ACHN (cell line): ENCODE data around the gene ST8SIA6.
"Not testable (repeated sequence)": the region's sequence is repeated elsewhere in the genome, so short reads cannot be mapped to it uniquely, and the experiment has no call there.

ENCODE experiments used
- DNase-seq: peaks from one replicate; pipeline ENCODE4 v3.0.0-alpha.2; 2015
- in situ Hi-C: cut with HindIII; loops from 2 replicates; pipeline ENCODE4 v1.10.0; 2017; ENCODE audit warnings: low sequenced_read_pairs, low pct_ligation_motif_present, low pct_unique_long_range_greater_than_20kb

Gene ST8SIA6

DNA sequence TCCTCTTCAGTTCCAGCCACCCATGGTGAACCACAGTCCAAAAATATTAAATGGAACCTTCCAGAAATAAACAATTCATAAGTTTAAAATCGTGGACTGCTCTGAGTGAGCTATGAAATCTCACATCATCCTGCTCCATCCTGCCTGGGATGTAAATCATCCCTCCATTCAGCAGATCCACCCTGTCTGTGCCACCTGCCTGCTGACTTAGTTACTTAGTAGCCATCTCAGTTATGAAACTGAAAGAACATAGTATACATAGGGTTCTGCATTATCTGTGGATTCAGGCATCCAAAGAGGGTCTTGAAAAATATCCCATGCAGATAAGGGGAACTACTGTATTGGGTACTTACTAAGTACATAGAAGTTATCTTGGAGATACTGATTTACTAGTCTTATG, 89.0 kb downstream of the ST8SIA6 start:
- no peak for DNase-seq
- in situ Hi-C loops = no loop called here

DNA sequence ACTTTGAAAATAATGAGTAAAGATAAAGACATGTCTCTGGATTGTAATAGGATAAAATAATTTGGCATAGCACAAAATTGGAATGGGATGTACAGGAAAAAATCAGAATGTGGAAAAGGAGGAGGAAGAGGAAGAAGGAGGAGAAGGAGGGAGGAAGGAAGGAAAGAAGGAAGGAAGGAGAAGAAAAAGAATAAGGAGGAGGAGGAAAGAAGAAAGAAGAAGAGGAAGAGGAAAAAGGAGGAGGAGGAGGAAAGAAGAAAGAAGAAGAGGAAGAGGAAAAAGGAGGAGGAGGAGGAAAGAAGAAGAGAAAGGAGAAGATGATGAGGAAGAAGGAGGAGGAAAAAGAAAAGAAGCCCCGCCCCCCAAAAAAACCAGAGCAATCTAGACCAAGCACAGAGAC, 95.9 kb downstream of the ST8SIA6 start:
- no peak for DNase-seq
- in situ Hi-C loops = no loop called here

DNA sequence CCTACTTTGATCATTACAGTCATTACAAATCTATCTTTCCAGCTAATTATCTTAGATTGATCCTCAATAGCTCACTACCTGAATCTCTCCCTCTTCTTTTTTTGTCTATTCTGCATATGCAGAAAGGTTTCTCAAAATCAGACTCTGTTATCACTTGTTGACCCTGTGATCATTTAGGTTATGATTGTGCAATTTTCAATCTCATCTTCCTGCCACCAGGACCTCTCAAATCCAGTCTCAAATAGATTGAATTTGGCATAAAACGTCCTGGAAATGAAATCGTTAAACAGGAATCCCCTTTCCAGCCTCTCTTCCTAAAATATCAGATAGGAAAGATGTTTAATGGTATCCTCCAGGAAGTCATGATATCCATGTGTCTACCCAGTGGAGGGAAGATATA, 96.6 kb downstream of the ST8SIA6 start:
- in situ Hi-C loops = no loop called here
- no peak for DNase-seq

DNA sequence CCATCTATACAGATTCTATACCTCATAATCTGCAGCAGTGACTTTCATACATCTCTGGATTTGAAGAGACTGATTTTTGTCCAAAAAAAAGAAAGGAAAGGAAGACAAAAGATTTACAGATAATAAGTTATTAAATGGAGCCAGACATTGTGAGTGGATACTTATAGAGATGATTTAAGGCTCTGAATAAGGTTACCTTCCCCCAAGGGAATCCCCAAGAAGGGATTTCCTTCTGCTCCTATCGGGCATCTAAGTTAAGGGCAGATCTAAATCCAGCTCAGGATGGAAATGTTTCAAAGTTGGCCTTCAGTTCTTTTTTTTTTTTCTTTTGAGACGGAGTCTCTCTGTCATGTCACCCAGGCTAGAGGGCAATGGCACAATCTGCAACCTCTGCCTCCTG, 97.6 kb downstream of the ST8SIA6 start:
- in situ Hi-C loops = no loop called here
- DNase-seq = no peak

DNA sequence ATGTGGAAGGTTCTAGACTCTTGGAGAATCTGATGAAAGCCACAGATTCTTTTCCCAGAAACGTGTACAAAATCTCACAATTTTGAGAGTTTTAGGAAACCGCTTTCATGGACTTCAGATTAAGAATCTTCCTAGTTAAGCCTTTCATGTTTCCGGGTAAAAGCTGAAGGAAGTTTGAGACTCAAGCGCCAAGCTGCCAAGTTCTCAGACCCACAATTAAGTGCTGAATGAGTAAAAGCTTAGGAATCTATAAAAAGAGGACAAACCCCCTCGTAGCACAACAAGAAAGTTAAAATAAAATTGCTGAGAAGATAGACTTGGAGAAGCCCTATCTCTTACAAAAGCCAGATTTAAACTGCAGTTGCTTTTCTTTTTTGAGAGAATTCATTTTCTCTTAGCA, 99.6 kb downstream of the ST8SIA6 start:
- in situ Hi-C loops = no loop called here
- DNase-seq = no peak

DNA sequence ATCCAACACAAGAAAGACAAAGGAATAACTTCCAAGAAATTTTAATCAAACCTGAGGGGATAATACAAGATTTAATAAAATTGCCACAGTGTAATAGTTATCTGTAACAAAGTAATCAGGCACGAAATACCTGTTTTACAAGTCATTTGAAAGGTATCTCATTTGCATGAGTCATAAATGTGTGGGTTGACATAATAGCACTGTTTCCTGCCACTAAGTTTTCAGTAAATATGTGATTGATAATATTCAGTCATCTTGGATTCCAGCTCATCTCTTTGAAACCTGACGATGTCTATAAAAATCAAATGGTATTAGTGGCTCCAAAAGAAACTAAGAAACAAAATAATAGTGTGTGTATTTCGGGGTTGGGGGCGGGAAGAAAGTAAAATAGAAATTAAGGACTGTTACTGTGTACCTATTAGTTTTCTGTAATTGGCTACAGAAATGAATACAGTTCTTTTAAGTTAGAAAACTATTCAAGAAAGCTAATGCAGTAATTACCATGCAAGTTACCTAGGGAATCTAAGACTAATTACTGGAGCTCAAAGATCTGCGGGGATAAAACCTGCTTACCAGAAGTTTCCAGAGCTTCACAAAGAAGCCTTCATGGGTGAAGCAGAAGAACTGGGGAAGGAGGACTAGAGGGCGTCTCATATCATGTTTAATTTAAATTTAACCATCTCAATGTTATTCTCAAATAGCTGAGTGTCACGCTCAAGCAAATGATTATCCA, 100.7 kb downstream of the ST8SIA6 start:
- in situ Hi-C loops = no loop called here
- no peak for DNase-seq

DNA sequence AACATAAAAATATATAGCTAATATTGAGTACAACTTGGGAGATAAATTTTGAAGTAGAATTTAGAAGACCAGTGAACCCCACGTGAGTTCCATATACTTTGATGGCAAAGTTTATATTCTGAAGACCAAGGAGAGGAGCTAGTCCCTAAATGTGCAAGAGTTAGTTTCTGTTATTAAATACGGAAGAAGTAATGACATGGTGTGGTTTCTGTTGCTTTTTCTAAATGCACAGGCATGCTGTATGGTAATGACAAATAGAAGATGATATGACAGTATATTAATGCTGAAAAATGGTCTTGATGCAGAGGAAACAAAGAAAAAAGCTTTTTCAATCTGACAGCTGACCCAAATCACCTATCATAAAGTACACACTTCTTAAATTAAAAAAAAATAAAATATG, 101.8 kb downstream of the ST8SIA6 start:
- DNase-seq = no peak
- in situ Hi-C loops = no loop called here

DNA sequence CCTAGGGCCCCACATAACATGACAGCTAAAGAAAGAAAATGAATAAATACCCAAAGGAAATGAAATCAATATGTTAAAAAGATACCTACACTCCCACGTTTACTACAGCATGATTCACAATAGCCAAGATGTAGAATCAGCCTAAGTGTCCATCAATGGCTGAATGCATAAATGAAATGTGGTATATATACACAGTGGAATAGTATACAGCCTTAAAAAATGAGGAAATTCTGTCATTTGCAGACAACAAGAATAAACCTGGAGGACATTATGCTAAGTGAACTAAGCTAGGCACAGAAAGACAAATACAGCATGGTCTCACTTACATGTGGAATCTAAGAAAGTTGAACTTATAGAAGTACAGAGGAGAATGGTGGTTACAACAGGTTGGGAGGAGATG, 102.9 kb downstream of the ST8SIA6 start:
- in situ Hi-C loops = no loop called here
- no peak for DNase-seq

DNA sequence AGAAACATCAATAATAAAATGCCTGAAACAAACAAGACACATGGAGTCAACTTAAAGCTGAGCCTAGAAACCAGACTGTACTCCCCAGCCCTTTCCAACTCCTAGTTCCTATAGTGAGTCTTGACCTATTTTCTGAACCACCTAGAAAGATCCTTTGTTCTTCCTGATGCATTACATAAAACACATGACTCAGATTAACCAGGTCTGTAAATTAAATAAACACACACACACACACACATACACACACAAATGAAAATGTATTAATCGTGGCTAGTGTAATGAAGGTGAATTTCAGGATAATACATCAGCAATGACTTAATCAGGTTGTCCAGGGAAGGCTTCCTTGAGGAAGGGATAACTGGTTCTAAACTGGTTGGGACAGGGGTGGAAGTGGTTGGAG, 104.7 kb downstream of the ST8SIA6 start:
- DNase-seq = no peak
- in situ Hi-C loops = no loop called here

DNA sequence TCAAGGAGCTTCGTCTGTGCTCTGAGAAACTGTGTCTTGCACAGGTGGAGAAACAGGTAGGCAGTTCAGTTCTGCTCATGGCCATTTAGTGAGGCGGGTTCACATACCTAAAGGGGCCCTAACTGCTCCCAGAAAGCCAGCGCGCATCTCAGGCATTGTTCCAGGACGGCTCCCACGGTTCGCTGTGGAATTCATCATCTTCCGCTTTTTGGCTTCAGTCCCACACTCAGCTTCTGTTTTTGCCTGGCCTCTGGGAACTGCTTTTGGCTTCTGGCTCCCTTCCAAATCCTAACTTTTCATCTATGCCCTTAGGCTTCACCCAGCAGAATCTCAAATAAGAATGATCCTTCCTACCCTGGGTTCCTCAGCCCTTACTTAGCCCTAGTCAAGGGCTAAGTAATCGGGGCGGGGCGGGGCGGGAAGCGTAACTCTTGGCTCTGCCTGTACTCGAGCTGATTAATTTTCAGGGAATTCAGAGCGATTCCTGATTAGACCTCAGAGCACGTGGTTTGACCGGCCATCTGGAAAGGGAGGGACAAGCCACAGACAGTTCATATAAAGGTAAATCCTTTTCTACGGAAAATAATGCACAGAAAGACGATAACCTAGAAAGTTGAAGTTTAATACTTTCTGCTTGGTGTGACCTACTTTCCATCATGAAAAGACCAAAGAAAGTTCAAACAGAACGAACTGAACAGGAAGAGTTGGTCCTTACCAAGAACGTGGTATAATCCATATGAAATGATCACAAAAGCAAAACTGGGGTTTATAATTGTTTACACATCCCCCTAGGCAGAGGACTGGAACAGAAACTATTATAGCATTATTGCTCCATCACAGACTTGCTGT, 105.7 kb downstream of the ST8SIA6 start:
- no peak for DNase-seq
- in situ Hi-C loops = no loop called here

DNA sequence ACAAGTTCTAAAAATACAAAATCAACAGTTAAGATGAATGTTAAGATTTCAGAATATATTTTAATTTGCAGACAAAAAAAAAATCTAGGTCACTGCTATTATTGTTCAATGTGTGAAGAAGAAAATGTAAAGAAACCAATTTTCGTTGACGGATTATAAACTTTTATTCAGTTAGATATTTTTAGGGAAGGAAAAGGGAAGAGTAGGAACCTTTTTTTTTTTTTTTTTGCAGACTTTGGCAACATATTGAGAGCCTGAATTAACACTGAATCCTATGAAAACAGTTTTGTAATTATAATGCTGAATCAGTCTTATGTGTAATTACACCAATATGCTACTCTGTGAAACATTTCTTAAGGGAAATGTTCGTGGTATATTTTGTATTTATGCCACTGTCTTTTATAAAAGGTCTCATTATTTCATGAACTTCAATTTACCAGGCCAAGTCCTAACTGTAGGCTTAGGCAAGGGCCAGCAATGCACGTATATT, 106.3 kb downstream of the ST8SIA6 start:
- no peak for DNase-seq
- in situ Hi-C loops = no loop called here

DNA sequence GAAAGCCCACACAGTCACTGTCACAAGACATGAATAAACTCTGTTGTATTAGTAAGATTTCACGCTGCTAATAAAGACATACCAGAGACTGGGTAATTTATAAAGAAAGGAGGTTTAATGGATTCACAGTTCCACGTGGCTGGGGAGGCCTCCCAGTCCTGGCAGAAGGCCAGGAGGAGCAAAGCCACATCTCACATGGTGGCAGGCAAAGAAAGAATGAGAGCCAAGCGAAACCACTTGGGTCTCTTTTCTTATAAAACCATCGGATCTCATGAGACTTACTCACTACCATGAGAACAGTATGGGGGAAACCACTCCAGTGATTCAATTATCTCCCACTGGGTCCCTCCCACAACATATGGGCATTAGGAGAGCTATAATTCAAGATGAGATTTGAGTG, 110.2 kb downstream of the ST8SIA6 start:
- in situ Hi-C loops = no loop called here
- DNase-seq = no peak

DNA sequence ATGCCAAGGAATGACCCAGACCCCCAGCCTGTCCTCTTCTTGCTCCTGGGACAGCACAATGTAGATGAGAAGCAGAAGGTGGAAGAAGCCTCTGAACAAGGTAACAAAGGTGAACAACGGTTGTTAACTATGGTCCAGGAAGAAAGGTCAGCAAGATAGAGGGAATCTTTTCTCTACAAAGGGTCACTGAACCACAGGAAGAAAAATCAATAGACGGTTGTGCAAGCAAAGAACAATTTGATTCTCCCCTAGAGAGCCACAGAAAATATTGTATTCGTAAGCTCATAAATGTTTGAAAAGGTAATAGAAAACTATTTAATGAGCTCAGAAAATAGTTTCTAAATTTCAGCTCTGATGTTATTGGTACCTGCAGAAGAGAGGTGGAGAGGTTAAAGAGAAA, 111.3 kb downstream of the ST8SIA6 start:
- in situ Hi-C loops = no loop called here
- no peak for DNase-seq

DNA sequence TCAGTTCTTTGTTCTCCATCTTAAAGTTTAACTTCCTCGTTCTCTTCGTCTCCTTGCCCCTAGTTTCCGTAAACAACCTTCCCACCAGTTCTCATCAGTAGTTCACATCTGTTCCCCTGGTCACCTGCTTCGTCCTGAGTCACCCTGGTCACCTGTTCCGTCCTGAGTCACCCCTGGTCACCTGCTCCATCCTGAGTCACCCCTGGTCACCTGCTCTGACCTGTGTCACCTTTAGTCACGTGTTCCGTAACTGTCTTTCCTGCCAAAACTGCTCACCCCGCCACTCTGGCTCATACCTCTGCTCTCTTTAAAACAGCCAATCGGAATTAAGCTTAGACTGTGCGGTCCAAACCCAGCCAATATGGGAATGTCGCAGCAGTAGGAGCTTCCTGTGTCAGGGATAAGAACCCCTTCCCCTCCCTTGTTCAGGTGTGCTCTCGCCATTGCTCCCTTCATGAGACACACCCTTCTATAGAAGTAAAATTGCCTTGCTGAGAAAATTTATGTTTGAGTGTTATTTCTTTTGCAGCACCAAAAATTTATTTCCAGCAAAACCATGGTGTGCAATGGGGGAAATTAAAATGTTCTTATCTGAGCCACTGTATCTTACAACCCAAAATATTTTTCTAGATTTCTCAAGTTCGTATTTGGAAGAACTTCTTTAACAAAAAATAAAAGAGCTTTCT, 114.1 kb downstream of the ST8SIA6 start:
- in situ Hi-C loops = no loop called here
- DNase-seq = no peak

DNA sequence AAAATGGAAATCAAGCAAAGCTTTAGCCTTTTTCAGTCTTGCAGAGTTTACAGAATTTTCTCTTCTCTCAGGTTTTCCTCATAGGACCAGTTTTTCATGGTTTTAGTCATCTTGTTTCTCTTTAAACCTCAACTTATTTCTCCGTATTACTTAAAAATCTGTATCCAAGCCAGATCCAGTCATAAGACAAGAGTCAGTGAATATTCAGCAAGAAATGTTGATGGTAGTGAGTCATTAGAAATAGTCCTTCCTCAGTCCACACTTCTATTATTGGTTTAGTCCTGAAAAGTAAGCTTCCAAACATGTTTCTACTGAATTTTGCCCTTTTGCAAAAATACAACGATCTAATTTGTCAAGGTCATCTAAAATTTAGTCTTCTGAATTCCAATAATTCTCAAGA, 119.3 kb downstream of the ST8SIA6 start:
- no peak for DNase-seq
- in situ Hi-C loops = no loop called here

DNA sequence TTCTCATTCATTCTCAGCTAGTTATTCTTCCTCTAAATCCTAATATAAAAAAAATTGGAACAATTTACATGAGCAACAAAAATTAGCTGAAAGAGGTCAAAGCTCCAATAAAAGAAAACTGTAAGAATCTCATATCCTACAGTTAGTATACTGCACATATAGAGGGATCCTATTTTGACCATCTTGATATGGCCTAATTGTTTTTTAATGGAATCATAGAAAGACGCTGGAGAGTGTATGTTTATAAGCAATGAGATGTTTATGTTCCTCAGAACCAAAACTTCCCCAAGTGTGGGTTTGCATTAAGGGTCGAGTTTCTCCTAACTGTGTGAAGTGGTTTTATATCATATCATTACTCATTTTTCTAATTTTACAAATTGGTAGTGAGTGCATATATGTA, 123.9 kb downstream of the ST8SIA6 start:
- in situ Hi-C loops = no loop called here
- no peak for DNase-seq

DNA sequence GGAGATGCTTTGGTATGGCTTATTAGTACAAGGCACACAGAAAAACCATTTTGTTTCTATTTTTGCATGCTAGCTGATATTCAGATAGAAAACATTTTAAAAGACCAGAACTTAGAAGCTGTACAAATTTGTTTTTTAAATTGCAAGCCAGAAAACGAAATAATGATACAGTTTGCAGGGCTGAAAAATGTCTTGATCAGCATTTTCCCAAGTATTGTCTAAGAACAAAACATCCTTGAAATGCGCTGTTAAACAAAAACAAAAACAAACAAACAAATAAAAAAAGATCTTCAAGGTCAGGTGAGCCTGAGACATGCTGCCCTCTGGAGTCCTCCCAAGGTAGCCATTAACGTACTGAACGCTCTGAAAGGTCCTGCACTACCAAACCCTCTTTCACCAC, 128.0 kb downstream of the ST8SIA6 start:
- in situ Hi-C loops = no loop called here
- DNase-seq = no peak

DNA sequence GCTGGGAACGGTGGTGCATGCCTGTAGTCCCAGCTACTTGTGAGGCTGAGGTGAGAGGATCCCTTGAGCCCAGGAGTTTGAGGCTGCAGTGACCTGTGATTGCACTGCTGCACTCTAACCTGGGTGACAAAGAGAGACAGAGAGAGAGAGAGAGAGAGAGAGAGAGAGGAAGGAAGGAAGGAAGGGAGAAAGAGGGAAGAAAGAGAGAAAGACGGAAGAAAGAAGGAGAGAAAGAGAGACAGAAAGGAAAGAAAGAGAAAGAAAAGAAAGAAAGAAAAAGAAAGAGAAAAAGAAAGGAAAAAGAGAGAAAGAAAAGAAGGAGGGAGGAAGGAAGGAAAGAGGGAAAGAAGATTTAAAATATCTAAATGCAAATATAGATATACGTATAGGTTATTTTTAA, 132.4 kb downstream of the ST8SIA6 start:
- in situ Hi-C loops, DNase-seq: not testable (repeated sequence)

DNA sequence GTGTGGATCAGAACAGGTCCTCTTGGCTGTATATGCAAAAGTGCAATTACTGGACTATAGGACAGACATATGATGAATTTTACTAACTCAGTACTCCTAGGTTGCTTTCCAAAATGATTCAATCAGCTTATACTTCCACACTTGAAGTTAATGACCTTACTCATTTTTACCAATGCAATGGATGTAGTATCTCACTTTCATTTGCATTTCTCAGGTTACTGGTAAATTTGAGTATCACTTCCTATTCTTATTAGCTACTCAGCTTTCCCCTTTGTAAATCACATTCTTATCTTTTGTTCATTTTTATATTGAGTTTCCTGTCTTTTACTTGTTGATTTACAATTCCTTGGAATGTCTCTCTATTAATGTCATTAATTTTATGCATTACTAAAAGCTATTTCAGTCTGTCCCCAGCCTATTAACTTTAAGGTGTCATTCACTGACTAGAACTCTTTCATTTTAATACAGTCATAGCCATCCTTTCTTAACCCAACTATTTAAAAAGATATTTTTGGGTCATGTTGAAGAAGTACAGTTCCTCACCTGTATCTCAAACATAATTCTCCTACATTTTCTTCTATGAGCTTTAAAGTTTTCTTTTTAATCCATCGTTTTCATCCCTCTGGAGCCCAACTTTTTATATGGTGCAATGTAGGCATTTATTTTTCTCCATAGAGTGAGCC, 137.8 kb downstream of the ST8SIA6 start:
- in situ Hi-C loops = no loop called here
- DNase-seq = no peak
